SK-N-SH treated with all-trans-retinoic acid at 6 μM for 48 hours (cell line): ENCODE measurements around the gene ADAM10.

ENCODE experiments used
- ATAC-seq: fragments of 200-7000 bp; cut with Tn5 transposase; 3 replicates; pipeline ENCODE4 v1.9.1; 2020; ENCODE audit warnings: mild to moderate bottlenecking, moderate library complexity
- BACH2 ChIP-seq: fragments of 250-450 bp; sonication (Bioruptor Pico); IDR thresholded peaks from 2 replicates; pipeline ENCODE4 v1.9.0; 2021; ENCODE audit warnings: mild to moderate bottlenecking, borderline replicate concordance
- CREB5 ChIP-seq: fragments of 250-450 bp; sonication (Bioruptor Pico); IDR thresholded peaks from 2 replicates; pipeline ENCODE4 v1.5.1; 2020; ENCODE audit warnings: low read depth, mild to moderate bottlenecking, moderate library complexity
- CSDC2 ChIP-seq: fragments of 250-450 bp; sonication (Bioruptor Pico); IDR thresholded peaks from 2 replicates; pipeline ENCODE4 v1.5.0; 2020; ENCODE audit warnings: mild to moderate bottlenecking, moderate library complexity
- CSRNP3 ChIP-seq: fragments of 250-450 bp; sonication (Bioruptor Pico); IDR thresholded peaks from 2 replicates; pipeline ENCODE4 v1.5.1; 2021; ENCODE audit warnings: mild to moderate bottlenecking, moderate library complexity
- ESRRG ChIP-seq: fragments of 250-450 bp; sonication (Bioruptor Pico); IDR thresholded peaks from 2 replicates; pipeline ENCODE4 v1.6.1; 2021; ENCODE audit warnings: mild to moderate bottlenecking
- OSR1 ChIP-seq: fragments of 250-450 bp; sonication (Bioruptor Pico); IDR thresholded peaks from 2 replicates; pipeline ENCODE4 v1.8.0; 2022; ENCODE audit warnings: moderate library complexity, mild to moderate bottlenecking, inconsistent platforms
- PPARA ChIP-seq: fragments of 250-450 bp; sonication (Bioruptor Pico); IDR thresholded peaks from 2 replicates; pipeline ENCODE4 v1.5.0; 2020; ENCODE audit warnings: mild to moderate bottlenecking, borderline replicate concordance
- RARB ChIP-seq: fragments of 250-450 bp; sonication (Bioruptor Pico); IDR thresholded peaks from 2 replicates; pipeline ENCODE4 v1.8.0; 2021; ENCODE audit warnings: mild to moderate bottlenecking, moderate library complexity
- SNAI2 ChIP-seq: fragments of 250-450 bp; sonication (Bioruptor Pico); IDR thresholded peaks from 2 replicates; pipeline ENCODE4 v1.5.0; 2020; ENCODE audit warnings: mild to moderate bottlenecking, moderate library complexity
- TCF4 ChIP-seq: fragments of 250-450 bp; sonication (Bioruptor Pico); IDR thresholded peaks from 2 replicates; pipeline ENCODE4 v1.8.0; 2021; ENCODE audit warnings: mild to moderate bottlenecking, moderate library complexity, borderline replicate concordance
- TOX ChIP-seq: fragments of 250-450 bp; sonication (Bioruptor Pico); IDR thresholded peaks from 2 replicates; pipeline ENCODE4 v1.8.0; 2021; ENCODE audit warnings: mild to moderate bottlenecking, moderate library complexity, borderline replicate concordance
- TSHZ2 ChIP-seq: fragments of 250-450 bp; sonication (Bioruptor Pico); IDR thresholded peaks from 2 replicates; pipeline ENCODE4 v1.5.0; 2020; ENCODE audit warnings: mild to moderate bottlenecking, moderate library complexity
- ZC3H10 ChIP-seq: fragments of 250-450 bp; sonication (Bioruptor Pico); IDR thresholded peaks from 2 replicates; pipeline ENCODE4 v1.5.1; 2021; ENCODE audit warnings: mild to moderate bottlenecking, moderate library complexity
- ZFP3 ChIP-seq: fragments of 250-450 bp; sonication (Bioruptor Pico); IDR thresholded peaks from 2 replicates; pipeline ENCODE4 v1.5.0; 2020; ENCODE audit warnings: mild to moderate bottlenecking, moderate library complexity
- ZFP30 ChIP-seq: fragments of 450-650 bp; formaldehyde crosslinking; IDR thresholded peaks from 2 replicates; pipeline ENCODE4 v1.5.0; 2022; ENCODE audit warnings: mild to moderate bottlenecking, moderate library complexity
- ZNF565 ChIP-seq: fragments of 450-650 bp; formaldehyde crosslinking; conservative IDR thresholded peaks from 2 replicates; pipeline ENCODE4 v1.5.0; 2020; ENCODE audit warnings: low read depth, mild to moderate bottlenecking, moderate library complexity
- ZNF70 ChIP-seq: fragments of 450-650 bp; formaldehyde crosslinking; IDR thresholded peaks from 2 replicates; pipeline ENCODE4 v1.5.0; 2020; ENCODE audit warnings: mild to moderate bottlenecking, moderate library complexity
- ZNF8 ChIP-seq: fragments of 450-650 bp; formaldehyde crosslinking; IDR thresholded peaks from 2 replicates; pipeline ENCODE4 v1.5.0; 2020; ENCODE audit warnings: mild to moderate bottlenecking, moderate library complexity
- TF ChIP-seq, protein P1 (sequence below): fragments of 250-450 bp; sonication (Bioruptor Pico); IDR thresholded peaks from 2 replicates; pipeline ENCODE4 v1.8.0; 2021; ENCODE audit warnings: low read depth, mild to moderate bottlenecking, moderate library complexity, borderline replicate concordance
- TF ChIP-seq, protein P2 (sequence below): fragments of 250-450 bp; sonication (Bioruptor Pico); IDR thresholded peaks from 2 replicates; pipeline ENCODE4 v1.8.0; 2020; ENCODE audit warnings: mild to moderate bottlenecking, moderate library complexity, borderline replicate concordance

Gene ADAM10

GRCh38 chr15:58746174-58746573 is 3.3 kb downstream of the ADAM10 start:
- no peak for ATAC-seq
- TF ChIP-seq TOX (CRISPR knock-in tag) (no peak), CSRNP3 (no peak), BACH2 (CRISPR knock-in tag) (no peak), PPARA (CRISPR knock-in tag) (no peak)

- TF ChIP-seq, protein P1, sequence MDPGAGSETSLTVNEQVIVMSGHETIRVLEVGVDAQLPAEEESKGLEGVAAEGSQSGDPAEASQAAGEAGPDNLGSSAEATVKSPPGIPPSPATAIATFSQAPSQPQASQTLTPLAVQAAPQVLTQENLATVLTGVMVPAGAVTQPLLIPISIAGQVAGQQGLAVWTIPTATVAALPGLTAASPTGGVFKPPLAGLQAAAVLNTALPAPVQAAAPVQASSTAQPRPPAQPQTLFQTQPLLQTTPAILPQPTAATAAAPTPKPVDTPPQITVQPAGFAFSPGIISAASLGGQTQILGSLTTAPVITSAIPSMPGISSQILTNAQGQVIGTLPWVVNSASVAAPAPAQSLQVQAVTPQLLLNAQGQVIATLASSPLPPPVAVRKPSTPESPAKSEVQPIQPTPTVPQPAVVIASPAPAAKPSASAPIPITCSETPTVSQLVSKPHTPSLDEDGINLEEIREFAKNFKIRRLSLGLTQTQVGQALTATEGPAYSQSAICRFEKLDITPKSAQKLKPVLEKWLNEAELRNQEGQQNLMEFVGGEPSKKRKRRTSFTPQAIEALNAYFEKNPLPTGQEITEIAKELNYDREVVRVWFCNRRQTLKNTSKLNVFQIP, result no peak
- TF ChIP-seq ZC3H10 (CRISPR knock-in tag) (no peak), PPARA (CRISPR knock-in tag) (no peak), ZNF70 (CRISPR knock-in tag) (no peak), RARB (CRISPR knock-in tag) (no peak), ESRRG (CRISPR knock-in tag) (no peak), TSHZ2 (CRISPR knock-in tag) (no peak), ZNF565 (CRISPR knock-in tag) (no peak), ZNF8 (CRISPR knock-in tag) (no peak), CREB5 (CRISPR knock-in tag) (no peak), CSRNP3 (no peak), OSR1 (no peak)
- TF ChIP-seq, protein P2, sequence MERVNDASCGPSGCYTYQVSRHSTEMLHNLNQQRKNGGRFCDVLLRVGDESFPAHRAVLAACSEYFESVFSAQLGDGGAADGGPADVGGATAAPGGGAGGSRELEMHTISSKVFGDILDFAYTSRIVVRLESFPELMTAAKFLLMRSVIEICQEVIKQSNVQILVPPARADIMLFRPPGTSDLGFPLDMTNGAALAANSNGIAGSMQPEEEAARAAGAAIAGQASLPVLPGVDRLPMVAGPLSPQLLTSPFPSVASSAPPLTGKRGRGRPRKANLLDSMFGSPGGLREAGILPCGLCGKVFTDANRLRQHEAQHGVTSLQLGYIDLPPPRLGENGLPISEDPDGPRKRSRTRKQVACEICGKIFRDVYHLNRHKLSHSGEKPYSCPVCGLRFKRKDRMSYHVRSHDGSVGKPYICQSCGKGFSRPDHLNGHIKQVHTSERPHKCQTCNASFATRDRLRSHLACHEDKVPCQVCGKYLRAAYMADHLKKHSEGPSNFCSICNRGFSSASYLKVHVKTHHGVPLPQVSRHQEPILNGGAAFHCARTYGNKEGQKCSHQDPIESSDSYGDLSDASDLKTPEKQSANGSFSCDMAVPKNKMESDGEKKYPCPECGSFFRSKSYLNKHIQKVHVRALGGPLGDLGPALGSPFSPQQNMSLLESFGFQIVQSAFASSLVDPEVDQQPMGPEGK (CRISPR knock-in tag), result no peak
- no peak for ATAC-seq
Measured at GRCh38 chr15:58742819-58743502, 6.5 kb downstream of the ADAM10 start.

DNA sequence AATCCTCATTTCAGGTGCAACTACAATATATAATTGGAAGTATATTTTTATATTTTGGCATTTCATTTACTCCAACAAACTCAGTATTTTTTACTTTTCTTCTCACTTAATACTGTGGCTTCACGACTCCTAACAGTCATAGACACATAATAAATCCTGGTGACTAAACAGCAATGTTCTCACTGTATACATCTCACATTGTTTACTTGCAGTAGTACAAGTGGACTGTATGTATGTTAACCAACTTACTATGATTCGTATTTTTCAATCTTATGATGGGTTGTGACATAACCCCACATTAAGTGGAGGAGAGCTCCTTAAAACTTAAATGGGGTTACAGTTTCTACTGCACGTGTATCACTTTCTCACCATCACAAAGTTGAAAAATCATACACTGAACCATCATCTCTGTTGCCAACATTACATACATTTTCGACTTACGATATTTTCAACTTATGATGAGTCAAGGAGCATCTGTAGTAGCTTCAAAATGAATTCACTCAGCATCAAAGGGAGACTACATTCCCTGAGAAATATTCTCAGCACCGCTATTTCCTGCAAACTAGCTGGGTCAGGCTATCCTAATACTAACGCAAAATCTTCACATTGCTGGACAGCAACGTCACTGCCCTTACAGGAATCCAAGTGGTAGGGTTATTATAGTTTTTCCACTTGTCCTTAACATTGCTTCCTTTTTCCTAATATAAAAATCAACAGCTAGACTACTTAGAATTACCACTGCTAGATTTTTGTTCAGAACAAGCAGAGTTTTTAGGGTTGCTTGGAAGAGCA is 7.3 kb downstream of the ADAM10 start:
- no peak for TF ChIP-seq CSDC2
- TF ChIP-seq, protein P1, result no peak
- TF ChIP-seq ZFP3 (CRISPR knock-in tag), result no peak
- TF ChIP-seq PPARA (CRISPR knock-in tag), result no peak
- no peak for TF ChIP-seq CREB5 (CRISPR knock-in tag)
- TF ChIP-seq OSR1, result no peak
- TF ChIP-seq ESRRG (CRISPR knock-in tag), result no peak
- no peak for TF ChIP-seq ZFP30 (CRISPR knock-in tag)
- TF ChIP-seq ZNF70 (CRISPR knock-in tag), result no peak
- no peak for TF ChIP-seq RARB (CRISPR knock-in tag)
- TF ChIP-seq ZNF565 (CRISPR knock-in tag), result no peak
- TF ChIP-seq ZNF8 (CRISPR knock-in tag), result no peak
- no peak for TF ChIP-seq TCF4
- no peak for TF ChIP-seq SNAI2 (CRISPR knock-in tag)

More for the DNA sequence above, 7.3 kb downstream of the ADAM10 start:
- 0 out of 3 replicates have a peak, but pooled peaks have one; percentile 31 for ATAC-seq
